Suprapubic skin (tissue), 4 donors: ENCODE results near the gene OR6F1. TPM values are rescaled to one million over a fixed set of nuclear protein-coding genes. Genes with fewer than 3 reads are reported as not detected.
"Not testable (repeated sequence)": the region's sequence is repeated elsewhere in the genome, so short reads cannot be mapped to it uniquely, and the experiment has no call there.

ENCODE experiments used
- DNase-seq, 2 donors: peaks; one replicate each; pipeline ENCODE4 v3.0.0-alpha.2; 2019; ENCODE audit warnings: low spot score in 2 of 2
- H3K27ac ChIP-seq: fragments of 200-600 bp; sonication (generic); one replicate; pipeline ENCODE4 v1.5.1; 2019
- H3K27me3 ChIP-seq: fragments of 200-600 bp; sonication (generic); one replicate; pipeline ENCODE4 v1.5.1; 2019
- H3K36me3 ChIP-seq: fragments of 200-600 bp; sonication (generic); one replicate; pipeline ENCODE4 v1.5.1; 2019
- H3K4me1 ChIP-seq: fragments of 200-600 bp; sonication (generic); one replicate; pipeline ENCODE4 v1.5.1; 2019
- H3K4me3 ChIP-seq: fragments of 200-600 bp; sonication (generic); one replicate; pipeline ENCODE4 v1.5.1; 2019; ENCODE audit warnings: mild to moderate bottlenecking
- H3K9me3 ChIP-seq: fragments of 200-600 bp; sonication (generic); one replicate; pipeline ENCODE4 v1.5.1; 2019
- EP300 ChIP-seq: sonication (generic); formaldehyde crosslinking; IDR thresholded peaks from one replicate; pipeline ENCODE4 v1.6.1; 2017; ENCODE audit warnings: antibody characterized with exemption
- POLR2A ChIP-seq, 2 donors: fragments of 450-650 bp; IDR thresholded peaks; one replicate each; pipeline ENCODE4 v1.6.1; 2017; ENCODE audit warnings: antibody characterized with exemption in 2 of 2, mild to moderate bottlenecking in 2 of 2, moderate library complexity in 2 of 2
- POLR2AphosphoS5 ChIP-seq, 3 donors: sonication (generic); formaldehyde crosslinking; IDR thresholded peaks; one replicate each; pipeline ENCODE4 v1.6.1; 2017; ENCODE audit warnings: antibody characterized with exemption in 3 of 3
- WGBS: methylation state at CpG from one replicate; pipeline ENCODE4 v1.1.5; 2018; 5-methylcytosine and 5-hydroxymethylcytosine counted together
- total RNA-seq, 4 donors: library from RNA; depleted of rRNA; stranded (reverse); fragments of >200 nt; gene quantifications; one replicate each; pipeline ENCODE4 v1.1.0, GENCODE V29; 2016
- TF ChIP-seq, protein P1 (sequence below), 2 donors: fragments of 200-600 bp in 1 of 2; fragments of 450-650 bp in 1 of 2; sonication (generic) in 1 of 2; IDR thresholded peaks; one replicate each; pipeline ENCODE4 v1.5.1; 2016 to 2019; ENCODE audit warnings: antibody characterized with exemption in 2 of 2, mild to moderate bottlenecking in 1 of 2, moderate library complexity in 1 of 2

The OR6F1 gene
- total RNA-seq, 4 donors from 2014 or later = not detected

- Histone ChIP-seq H3K27me3 (no peaks in the 10 kb centered on the region), H3K4me1 (no peaks in the 10 kb centered on the region), H3K9me3 (peaks cover 22% of the 10 kb centered on the region), H3K4me3 (no peak overlapping the region), H3K27ac (no peak overlapping the region), H3K36me3 (no peaks in the 10 kb centered on the region)
- no peak for DNase-seq
- 83% methylated on average over 3 of the region's 3 CpGs for WGBS
- TF ChIP-seq POLR2AphosphoS5 (IDR thresholded peaks at IDR 0.05) = no peak
- TF ChIP-seq POLR2A (IDR thresholded peaks at IDR 0.05) = no peak
- TF ChIP-seq EP300 = no peak
- TF ChIP-seq, protein P1, sequence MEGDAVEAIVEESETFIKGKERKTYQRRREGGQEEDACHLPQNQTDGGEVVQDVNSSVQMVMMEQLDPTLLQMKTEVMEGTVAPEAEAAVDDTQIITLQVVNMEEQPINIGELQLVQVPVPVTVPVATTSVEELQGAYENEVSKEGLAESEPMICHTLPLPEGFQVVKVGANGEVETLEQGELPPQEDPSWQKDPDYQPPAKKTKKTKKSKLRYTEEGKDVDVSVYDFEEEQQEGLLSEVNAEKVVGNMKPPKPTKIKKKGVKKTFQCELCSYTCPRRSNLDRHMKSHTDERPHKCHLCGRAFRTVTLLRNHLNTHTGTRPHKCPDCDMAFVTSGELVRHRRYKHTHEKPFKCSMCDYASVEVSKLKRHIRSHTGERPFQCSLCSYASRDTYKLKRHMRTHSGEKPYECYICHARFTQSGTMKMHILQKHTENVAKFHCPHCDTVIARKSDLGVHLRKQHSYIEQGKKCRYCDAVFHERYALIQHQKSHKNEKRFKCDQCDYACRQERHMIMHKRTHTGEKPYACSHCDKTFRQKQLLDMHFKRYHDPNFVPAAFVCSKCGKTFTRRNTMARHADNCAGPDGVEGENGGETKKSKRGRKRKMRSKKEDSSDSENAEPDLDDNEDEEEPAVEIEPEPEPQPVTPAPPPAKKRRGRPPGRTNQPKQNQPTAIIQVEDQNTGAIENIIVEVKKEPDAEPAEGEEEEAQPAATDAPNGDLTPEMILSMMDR (IDR thresholded peaks at IDR 0.05) = no peak
Measured at GRCh38 chr1:247746391-247746935, 30.0 kb upstream of the OR6F1 start.

- not testable (repeated sequence) for H3K27ac ChIP-seq, DNase-seq, H3K4me1 ChIP-seq, H3K4me3 ChIP-seq, H3K27me3 ChIP-seq, H3K9me3 ChIP-seq, H3K36me3 ChIP-seq
- 59% methylated on average over 3 of the region's 3 CpGs for WGBS
Measured at GRCh38 chr1:247742215-247742760, 25.8 kb upstream of the OR6F1 start.

DNA sequence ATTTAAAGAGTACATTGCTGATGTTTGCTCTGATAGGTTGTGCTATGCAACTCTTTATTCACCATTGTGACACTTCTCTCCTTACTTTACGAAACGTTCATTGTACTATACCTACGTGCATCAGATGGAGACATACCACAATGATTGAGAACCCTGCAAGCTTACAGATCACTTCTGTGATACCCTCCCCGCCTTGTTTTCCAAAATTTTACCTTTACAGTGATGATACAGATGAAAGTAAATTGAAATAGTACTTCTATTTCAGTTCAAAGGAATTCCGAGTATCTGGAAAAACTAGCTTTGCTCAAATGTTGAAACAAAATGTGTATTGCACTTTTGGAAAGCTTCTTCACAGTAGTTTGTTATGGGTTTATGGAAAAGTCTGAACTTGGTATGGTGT, 25.3 kb upstream of the OR6F1 start:
- H3K9me3 ChIP-seq = peaks cover 4% of the 10 kb centered on the region
- no peaks in the 10 kb centered on the region for H3K36me3 ChIP-seq
- no peak for DNase-seq
- H3K27me3 ChIP-seq = no peaks in the 10 kb centered on the region
- TF ChIP-seq, protein P1 (IDR thresholded peaks at IDR 0.05) = no peak
- TF ChIP-seq POLR2AphosphoS5 (IDR thresholded peaks at IDR 0.05) = no peak
- H3K4me1 ChIP-seq = no peaks in the 10 kb centered on the region
- WGBS = 68% methylated on average over 5 of the region's 5 CpGs
- no peak overlapping the region for H3K27ac ChIP-seq
- H3K4me3 ChIP-seq = no peak overlapping the region

DNA sequence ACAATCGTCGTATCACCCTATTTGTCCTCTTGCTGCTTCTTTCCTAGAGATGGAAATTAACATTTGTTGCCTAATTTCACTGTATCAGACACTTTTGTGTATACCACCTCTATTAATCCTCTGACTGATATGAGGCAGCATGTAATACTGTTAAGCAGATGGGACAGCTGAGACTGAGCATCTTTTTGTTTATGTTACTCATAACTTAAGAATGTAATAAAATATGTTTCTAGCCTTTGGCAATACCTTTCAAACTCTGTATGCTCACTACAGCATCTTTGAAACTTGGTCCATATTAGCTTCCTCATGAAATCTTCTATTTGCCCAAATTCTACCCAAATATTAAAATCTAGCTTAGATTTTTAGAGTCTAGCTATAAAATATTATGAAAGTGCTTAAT, 24.3 kb upstream of the OR6F1 start:
- DNase-seq = no peak
- Histone ChIP-seq H3K27ac (no peak overlapping the region), H3K9me3 (peaks cover 4% of the 10 kb centered on the region), H3K4me3 (no peak overlapping the region), H3K27me3 (no peaks in the 10 kb centered on the region), H3K4me1 (no peaks in the 10 kb centered on the region), H3K36me3 (no peaks in the 10 kb centered on the region)
- 93% methylated on average over 2 of the region's 2 CpGs for WGBS
- TF ChIP-seq POLR2AphosphoS5 (IDR thresholded peaks at IDR 0.05) = no peak
- TF ChIP-seq, protein P1 (IDR thresholded peaks at IDR 0.05) = no peak
- no peak for TF ChIP-seq EP300
- no peak for TF ChIP-seq POLR2A (IDR thresholded peaks at IDR 0.05)

GRCh38 chr1:247738315-247738714, 21.9 kb upstream of the OR6F1 start, which contains the start of gene OR14K1:
Gene OR14K1 (plus strand): TSS chr1:247738615. CDS start chr1:247738615, 0 bp downstream.
- H3K9me3 ChIP-seq = peaks cover 8% of the 10 kb centered on the region
- TF ChIP-seq POLR2AphosphoS5 (IDR thresholded peaks at IDR 0.05) = no peak
- TF ChIP-seq POLR2A (IDR thresholded peaks at IDR 0.05) = no peak

DNA sequence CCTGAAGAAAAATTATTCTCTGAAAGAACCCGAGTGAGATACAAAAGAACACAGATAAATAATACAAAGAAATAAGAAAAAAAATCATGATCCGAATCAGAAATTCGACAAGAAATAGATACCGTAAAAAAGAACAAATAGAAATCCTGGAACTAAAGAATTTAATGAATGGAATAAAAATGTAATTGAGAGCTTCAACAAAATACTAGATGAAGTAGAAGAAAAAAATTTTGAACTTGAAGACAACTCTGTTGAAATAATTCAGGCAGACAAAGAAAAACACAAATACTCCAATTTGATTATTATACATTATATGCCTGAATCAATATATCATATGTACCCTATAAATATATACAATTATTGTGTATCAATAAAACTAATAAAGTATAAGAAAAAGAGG, 4.8 kb upstream of the OR6F1 start:
- DNase-seq = no peak
- TF ChIP-seq EP300 (no peak), POLR2AphosphoS5 (IDR thresholded peaks at IDR 0.05) (no peak), POLR2A (IDR thresholded peaks at IDR 0.05) (no peak)
- TF ChIP-seq, protein P1 (IDR thresholded peaks at IDR 0.05) = no peak
- no peaks in the 10 kb centered on the region for H3K4me1 ChIP-seq
- WGBS = 85% methylated on average over 4 of the region's 4 CpGs
- H3K36me3 ChIP-seq = no peaks in the 10 kb centered on the region
- H3K9me3 ChIP-seq = peaks cover 7% of the 10 kb centered on the region
- no peak overlapping the region for H3K4me3 ChIP-seq
- no peaks in the 10 kb centered on the region for H3K27me3 ChIP-seq
- H3K27ac ChIP-seq = no peak overlapping the region

More at GRCh38 chr1:247738315-247738714, 21.9 kb upstream of the OR6F1 start, which contains the start of gene OR14K1:
- Histone ChIP-seq H3K4me1 (no peaks in the 10 kb centered on the region), H3K27me3 (no peaks in the 10 kb centered on the region), H3K36me3 (no peaks in the 10 kb centered on the region), H3K27ac (no peak within 1 kb of the TSS), H3K4me3 (no peak within 1 kb of the TSS)
- 97% methylated on average over 1 of the region's 1 CpG for WGBS
- no peak for DNase-seq
